HG03280 (cell line): ENCODE results near the gene VWA5B1.
"Not testable (repeated sequence)": the region's sequence is repeated elsewhere in the genome, so short reads cannot be mapped to it uniquely, and the experiment has no call there.

Experiments
- ATAC-seq: cut with Tn5 transposase; IDR thresholded peaks from one replicate; pipeline ENCODE4 v1.9.1; 2021; ENCODE audit warnings: mild to moderate bottlenecking, moderate library complexity; ENCODE audit not compliant: unreplicated experiment

The VWA5B1 gene

DNA sequence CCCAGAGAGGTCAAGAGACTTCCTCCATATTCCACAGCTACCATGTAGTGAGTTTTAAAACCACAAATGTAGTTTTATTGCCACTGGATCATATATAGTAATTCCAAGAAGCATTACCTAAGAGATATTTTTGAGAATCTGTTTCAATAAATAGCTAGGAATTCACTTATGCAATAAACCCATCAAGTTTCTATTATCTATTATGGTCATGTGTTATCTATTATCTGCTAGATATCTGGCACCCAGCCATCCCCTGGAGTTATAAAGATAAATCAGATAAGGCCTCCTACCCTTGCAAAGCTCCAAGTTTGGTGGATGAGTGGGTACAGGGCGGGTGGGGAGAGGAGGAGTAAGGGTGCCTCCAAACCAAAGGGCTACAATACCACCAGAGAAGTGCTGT is 10.3 kb upstream of the VWA5B1 start:
- no peak for ATAC-seq

DNA sequence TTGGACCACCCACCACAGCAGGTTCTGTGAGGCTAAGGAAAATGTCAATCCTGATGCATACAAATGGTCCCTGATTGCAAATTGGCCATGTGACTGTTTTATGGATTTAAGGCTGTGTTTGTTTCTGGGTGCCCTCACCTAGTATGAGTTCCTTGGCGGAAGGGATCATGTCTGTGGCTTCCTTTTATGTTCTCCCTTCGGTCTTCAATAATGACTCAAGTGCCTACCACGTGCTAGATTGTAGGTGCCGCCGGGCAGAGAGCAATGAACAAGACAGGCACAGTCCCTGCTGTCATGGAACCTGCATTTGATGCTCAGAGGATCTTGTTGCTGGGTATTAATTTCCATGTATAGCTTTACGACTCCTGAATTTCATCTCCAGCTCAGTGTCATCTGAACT is 9.8 kb upstream of the VWA5B1 start:
- no peak for ATAC-seq

DNA sequence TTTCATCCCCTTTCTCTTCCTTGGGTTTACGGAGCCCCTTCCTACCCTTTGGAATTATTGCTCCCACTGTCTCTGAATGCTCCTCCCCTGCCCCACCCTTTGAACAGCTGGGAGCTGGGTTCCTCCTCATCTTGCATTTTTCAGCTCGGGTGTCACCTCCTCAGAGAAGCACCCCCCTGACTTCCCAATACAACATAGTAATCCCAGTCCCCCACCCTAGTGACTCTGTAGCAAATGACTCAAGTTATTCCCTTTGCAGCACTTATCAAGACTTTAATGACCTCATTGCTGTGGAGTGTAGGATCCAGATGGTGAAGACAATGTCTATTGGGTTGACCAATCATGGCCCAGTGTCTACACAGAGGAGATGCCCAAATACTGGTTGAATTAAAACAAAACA is 8.9 kb upstream of the VWA5B1 start:
- ATAC-seq = no peak

DNA sequence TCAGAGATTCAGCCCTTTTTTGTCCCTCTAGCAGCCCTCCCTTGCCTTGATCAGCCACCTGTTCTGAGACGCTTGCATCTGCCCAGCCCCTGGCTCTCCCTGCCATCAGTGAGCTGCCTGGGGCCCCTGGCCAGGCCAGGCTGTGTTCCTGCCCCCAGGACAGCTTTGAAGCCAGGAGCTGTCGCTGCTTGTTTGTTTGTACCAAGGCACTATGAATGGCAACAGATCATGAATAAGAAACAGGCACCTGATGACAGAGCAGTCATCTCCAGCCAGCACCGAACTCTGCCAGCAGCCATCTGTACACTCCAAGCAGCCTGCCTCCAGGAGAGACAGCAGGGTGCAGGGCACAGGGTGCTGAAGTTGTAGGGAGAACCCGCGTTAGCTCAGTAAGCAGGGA is 8.1 kb upstream of the VWA5B1 start:
- ATAC-seq = no peak

DNA sequence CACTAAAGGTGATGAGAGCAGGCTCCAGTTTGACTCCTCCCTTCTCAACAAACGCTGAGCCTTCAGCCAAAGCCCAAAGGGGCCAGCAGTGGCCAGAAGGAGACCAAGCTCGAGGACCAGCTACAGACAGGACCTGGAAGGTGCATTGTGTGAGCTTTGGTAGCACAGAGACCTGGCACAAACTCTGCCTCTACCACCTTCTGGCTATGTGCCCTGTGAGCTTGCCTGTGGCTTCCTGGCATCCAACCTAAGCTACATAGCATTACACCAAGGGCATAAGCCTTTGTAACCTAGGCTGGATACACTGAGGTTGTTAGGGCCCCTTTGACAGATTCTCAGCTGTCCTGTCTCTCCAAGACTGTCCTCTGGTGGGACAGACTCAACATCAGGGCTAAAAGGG is 6.6 kb upstream of the VWA5B1 start:
- ATAC-seq = no peak

DNA sequence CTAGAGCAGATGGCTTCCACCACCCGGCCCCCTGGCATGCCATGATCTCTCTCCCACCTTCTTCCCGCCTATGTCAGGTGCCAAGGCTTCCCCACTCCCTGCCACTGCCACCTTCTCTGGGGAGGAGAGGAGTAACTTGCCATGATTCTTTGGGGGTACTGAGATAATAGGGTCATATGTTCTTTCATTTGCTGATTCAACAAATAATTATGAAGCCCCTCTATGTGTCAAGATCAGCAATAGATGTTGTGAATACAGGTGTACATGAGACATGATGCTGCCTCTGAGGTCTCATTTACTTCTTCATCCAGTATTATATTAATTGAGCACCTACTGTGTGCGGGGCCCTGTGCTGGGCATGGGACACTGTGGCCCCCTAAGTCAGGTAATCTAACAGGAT is 6.0 kb upstream of the VWA5B1 start:
- ATAC-seq = no peak

DNA sequence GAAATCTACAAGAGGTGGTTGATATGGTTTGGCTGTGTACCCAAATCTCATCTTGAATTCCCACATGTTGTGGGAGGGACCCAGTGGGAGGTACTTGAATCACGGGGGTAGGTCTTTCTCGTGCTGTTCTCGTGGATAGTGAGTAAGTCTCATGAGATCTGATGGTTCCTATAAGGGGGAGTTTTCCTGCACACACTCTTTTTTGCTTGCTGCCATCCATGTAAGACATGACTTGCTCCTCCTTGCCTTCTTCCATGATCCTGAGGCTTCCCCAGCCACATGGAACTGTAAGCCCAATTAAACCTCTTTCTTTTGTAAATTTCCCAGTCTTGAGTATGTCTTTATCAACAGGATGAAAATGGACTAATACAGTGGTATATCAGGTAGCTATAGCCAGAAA is 5.2 kb upstream of the VWA5B1 start:
- no peak for ATAC-seq

DNA sequence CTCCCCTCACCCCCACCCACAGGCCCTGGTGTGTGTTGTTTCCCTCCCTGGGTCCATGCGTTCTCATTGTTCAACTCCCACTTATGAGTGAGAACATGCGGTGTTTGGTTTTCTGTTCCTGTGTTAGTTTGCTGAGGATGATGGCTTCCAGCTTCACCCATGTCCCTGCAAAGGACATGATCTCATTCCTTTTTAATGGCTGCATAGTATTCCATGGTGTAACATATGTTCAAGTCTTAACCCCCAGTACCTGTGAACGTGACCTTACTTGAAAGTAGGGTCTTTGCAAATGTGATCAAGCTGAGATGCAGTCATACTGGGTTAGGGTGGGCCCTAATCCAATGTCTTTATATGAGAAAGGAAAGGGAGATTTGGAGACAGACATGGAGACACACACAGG is 3.0 kb upstream of the VWA5B1 start:
- not testable (repeated sequence) for ATAC-seq

DNA sequence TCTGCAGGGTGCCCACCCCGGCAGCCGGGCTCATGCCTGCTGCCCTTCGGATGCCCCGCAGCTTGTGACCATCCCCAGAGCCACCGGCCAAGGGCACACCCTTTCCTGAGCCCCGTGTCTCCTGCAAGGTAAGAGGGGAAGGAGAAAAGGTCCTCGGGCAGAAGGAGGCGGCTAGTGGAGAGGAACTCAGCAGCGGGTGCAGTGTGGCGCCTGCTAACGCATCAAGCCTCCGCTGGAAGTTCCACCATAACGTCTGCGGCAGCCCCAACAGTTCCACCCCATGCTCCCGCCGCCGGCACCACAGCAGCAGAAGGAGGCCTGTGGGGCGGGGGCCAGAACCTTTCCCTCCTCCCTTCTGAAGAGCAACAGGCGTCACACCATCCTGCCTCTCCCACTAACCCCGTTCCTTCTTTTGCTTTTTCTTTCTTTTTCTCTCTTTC is 990 bp downstream of the VWA5B1 start:
- ATAC-seq = no peak

DNA sequence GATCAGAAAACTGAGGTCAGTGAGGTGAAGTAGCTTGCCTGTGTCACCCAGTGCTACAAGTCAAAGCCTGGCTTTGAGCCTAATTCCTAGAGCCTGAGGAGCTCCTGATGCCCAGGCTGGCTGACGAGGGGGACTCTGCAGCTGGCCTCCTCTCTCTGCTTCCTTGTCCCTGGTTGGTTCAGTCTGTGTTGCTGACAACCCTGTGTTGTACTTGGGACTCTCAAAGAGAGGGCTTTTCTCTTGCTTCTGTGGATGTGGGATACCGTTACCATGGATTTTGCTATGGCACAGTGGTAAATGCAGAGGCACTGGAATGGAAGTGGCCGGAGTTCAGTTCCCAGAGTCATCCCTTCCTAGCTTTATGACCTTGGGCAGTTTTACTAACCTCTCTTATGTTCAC is 8.0 kb downstream of the VWA5B1 start:
- ATAC-seq = no peak

DNA sequence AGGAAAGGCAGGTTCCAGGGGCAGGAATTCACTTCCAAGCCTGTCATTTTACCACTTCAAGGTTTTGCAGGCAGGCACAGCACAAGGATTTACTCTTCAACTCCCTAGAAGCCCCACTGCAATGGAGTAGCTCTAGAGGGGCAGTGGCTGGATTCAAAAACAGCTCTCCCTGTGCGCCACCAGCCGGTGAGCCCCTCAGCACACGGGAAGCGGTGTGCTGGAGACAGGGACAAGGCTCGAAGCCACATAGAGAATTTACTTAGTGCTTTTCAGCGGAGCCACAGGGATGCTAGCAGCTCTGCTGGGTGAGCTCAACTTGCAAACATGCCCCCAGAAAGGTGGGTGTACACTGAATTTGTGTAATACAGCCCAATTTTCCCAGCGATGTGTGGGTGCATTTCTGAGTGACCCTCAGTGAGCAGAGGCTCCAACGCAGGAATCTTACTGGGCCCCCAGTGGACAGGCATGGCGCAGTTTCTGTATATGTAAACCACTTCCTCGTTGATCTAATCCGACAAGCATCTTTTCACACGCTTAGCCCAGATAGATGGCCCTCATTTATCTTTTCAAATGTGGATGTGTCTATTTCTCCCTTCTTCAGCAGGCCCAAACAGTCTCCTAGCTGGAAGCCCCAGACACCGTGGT is 10.9 kb downstream of the VWA5B1 start:
- no peak for ATAC-seq

DNA sequence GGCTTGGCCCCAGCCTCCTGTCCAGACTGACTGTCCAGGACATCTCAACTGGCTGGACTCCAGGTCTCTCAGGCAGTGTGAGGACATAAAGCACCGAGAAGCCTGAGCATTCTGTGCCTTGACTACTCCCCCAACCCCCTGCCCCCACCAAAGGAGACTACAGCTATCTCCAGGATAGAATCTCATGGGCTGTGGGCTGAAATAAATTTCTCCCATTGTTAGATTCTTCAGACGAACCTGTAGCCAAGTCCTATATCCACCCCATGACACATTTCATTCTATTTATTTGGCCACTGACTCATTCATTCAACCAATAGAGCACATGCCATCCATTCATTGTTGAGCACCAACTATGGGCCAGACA is 11.4 kb downstream of the VWA5B1 start:
- no peak for ATAC-seq

DNA sequence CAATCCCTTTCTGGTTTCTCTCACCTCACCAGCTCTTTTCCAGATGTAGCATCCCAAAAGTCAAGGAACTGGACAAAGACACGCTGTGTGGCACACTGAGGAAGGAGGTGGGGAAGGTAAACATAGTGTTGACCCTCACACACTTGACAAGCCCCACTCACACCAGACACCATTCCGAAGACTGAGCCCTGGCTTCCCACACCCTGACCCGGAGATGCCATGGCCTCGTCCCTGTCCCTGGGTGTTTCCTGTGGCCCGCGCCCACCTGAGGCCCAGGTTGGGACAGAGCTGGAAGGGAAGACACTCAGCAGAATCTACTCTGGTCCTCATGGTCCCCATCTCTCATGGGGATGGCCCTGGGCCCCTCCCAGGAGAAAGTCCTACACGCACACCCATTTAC is 16.4 kb downstream of the VWA5B1 start:
- no peak for ATAC-seq

DNA sequence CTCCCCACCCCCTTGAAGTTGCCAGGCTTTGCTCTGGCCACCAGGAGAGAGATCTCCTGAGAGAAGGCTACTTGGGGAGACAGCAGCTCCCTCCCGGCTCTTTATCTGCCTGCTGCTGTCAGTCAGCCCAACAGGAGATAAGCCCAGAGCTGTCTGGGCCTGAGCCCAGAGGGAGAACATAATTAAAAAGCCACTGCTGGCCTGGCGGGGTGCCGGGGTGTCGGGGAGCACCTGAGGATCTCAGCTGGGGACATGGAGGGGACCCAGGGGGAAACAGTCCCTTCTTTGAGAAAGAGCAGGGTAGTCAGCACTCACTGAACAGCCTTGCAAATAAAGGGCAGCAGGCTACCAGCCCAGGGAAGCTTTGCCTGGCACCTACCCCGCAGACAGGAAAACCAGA is 17.9 kb downstream of the VWA5B1 start:
- no peak for ATAC-seq

DNA sequence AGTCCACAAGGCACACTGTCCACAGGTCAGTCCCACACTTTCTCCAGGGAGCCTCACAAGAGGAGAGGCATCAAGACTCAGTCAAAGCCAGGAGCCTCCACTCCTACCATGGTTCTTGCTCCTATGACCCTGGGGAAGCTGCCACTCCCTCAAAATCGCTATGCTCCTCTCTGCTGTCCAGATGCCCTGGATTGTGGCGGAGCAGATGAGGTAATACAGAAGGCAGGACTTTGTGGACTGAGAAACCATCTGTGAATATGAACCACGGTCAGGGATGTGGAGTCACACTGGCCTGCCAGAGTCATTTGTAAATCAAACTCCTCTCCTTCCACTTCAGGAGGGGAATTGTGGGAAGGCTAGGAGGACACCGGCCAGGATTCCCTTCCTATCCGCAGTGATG is 20.6 kb downstream of the VWA5B1 start:
- no peak for ATAC-seq

DNA sequence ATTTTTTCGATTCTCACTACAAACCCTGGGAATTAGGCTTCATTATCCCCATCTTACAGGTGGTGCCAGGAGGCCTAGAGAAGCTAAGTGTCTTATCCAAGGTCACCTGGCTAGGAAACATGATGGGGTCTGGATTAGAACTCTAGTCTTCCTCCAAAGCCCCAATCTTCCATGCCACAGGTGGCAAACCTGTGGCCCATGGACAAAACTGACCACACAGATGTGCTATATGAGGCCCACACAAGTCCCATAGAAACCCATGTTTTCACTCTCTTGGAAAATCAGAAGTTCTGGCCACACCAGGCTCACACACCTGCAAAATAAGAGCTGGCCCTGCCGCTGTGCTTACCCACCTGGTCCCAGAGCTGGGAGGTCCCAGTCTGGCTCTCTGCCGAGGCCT is 21.6 kb downstream of the VWA5B1 start:
- no peak for ATAC-seq

DNA sequence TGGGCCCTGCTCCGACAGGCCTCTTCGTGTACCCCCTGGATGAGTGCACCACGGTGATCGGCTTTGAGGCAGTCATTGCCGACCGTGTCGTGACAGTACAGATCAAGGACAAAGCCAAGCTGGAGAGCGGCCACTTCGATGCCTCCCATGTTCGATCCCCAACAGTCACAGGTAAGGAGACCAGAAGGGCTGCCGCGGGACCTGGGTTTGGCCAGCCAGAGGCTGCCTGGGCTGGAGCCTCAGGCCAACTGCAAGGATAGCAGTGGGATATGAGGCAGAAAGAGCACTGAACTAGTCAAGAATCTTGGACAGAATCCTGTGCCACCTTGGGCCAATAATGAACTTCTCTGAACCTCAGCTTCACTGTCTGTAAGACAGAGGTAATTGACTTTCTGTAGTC is 22.1 kb downstream of the VWA5B1 start:
- no peak for ATAC-seq

DNA sequence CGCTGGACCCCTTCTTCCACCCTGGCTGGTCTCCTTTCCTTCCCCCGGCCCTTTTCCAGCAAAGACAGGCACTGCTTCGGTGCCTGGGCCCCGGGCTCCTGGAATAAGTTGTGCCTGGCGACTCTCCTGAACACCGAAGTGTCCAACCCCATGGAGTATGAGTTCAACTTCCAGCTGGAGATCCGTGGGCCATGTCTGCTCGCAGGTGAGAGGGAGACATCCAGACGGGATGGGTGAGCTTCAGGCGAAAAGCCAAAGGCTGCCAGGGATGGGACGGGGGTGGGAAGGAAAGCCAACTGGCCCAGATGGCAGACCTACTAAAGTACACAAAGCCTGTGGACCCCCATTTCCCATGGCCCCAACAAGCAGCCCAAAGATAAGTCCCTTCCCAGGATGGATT is 26.8 kb downstream of the VWA5B1 start:
- no peak for ATAC-seq

DNA sequence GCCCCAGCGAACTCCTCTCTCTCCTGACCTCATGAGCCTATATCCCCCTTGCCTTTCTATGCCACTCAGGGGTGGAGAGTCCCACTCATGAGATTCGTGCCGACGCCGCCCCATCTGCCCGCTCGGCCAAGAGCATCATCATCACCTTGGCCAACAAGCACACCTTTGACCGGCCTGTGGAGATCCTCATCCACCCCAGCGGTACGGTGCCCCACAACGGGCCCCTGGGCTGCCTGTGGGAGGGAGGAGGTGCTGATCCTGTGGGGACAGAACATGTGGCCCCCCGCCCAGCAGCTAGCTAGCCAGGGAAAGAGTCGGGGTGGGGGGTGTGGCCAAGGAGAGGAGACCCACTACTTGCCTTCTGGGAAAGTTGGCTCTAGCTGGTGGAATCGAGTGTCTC is 27.8 kb downstream of the VWA5B1 start:
- ATAC-seq = no peak

DNA sequence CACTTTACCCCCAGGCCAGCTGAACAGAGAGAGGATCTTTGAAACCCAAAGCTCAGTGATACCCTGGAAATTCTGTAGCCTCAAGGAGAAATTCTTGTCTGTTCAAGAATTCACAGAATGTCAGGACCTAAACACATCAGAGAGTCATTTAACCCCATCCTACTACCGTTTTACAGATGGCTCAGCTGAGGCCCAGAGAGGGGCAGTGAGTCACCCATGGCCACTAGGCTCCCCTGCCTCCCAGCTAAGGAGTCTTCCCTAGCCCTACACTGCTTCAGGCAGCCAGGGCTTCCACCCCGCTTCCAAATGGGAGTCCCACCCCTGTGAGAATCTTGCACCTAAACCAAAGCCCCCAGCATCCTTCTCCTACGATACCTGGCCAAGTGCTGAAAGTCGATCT is 28.3 kb downstream of the VWA5B1 start:
- ATAC-seq = no peak

DNA sequence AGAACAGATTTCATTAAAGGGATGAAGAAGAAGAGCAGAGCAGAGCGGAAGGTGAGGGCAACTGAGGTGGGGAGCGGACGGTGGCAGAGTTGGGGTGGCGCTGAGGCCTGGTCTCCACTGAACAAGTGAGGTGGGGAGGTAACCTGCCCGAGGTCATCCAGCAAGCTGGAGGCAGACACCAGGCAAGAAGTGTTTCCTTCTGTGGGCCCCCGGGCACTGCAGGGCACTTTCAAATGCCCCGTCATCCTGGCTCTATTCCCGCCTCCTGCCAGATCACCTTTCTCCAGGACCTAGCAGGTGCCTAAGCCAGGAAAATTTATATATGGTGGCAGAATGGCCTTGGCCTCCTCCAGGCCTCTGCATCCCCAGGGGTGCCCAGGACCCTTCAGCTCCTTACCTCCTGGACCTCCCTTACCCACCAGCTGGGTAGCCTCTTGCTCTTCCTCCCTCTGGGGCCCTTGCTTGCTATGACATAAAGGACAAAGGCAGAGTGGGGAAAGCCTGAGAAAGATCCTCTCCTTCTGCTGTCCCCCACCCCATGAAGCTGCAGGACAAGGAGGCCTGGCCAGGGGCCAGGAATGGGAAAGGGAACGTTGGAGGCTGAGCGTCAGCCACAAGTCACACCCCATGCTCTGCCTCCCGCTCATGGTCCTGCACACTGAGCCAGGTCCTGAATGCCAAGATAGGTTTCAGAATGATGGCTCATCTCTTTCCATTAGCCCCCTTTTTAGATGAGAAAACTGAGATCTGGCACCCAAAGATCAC is 29.0 kb downstream of the VWA5B1 start:
- no peak for ATAC-seq

DNA sequence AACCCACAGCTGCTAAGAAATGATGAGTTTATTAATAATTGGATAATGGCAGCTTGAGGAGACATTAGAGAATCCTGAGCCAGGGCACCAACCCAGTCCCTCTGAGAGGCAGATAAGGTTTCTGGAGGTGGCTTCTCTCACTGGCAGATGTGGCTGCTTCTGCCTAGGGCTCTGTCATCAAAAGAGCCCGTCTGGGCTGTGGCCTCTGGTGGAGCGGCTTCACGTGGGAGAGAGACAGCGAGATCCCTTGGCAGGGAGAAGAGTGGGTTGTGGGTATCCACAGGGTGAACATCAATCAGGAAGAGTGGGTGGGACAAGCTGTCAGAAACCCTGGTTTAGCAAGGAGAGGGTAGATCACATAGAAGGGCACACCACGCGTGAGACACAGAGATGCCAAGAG is 30.0 kb downstream of the VWA5B1 start:
- ATAC-seq = no peak

DNA sequence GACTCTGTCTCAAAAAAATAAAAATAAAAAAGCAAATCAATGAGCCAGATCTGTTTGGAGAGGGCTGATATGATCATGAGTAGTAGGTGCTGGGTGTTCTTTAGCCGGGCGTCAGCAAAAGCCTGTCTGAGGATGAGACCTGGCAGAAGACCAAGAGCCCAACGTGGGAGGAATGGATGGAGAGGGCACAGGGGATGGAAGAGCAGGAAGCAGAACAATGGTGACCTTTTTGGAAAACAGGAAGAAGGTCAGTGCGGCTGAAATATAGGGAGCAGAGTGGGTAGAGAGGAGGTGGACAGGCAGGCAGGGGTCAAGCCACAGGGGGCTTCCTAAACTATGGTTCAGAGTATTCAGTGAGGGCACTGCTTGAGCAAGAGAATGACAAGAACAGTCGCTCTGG is 30.9 kb downstream of the VWA5B1 start:
- no peak for ATAC-seq
